Myocyte (in vitro differentiated cells): ENCODE results near the gene MYMX. TPM values are rescaled to one million over a fixed set of nuclear protein-coding genes. Genes with fewer than 3 reads are reported as not detected.
A peak's percentile ranks its signal among the peaks of the same experiment; 100 is the strongest.

Experiments
- DNase-seq: peaks from one replicate; pipeline ENCODE4 v3.0.0-alpha.2; 2012; ENCODE audit warnings: low read depth
- total RNA-seq: library from RNA; depleted of rRNA; stranded (reverse); fragments of >200 nt; gene quantifications from 2 replicates; pipeline ENCODE4 v1.2.3, GENCODE V29; 2014

The MYMX gene
- total RNA-seq, 1 donor from 2014 or later: 109 TPM

DNA sequence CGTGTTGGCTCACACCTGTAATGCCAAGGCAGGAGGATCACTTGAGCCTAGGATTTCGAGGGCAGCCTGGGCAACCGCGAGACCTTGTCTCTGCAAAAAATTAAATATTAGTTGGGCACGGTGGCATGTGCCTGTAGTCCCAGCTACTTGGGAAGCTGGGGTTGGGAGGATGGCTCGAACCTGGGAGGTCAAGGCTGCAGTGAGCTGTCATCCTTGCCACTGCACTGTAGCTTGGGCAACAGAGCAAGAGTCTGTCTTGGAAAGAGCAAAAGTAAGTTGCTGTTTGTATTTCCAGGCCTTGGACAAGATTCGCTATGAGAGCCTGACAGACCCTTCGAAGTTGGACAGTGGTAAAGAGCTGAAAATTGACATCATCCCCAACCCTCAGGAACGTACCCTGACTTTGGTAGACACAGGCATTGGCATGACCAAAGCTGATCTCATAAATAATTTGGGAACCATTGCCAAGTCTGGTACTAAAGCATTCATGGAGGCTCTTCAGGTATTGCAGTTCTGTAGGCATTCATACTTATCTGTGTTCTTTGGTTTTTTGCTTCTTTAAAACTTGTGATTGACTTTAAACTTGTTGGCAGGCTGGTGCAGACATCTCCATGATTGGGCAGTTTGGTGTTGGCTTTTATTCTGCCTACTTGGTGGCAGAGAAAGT lies 32.5 kb downstream of the MYMX start:
- DNase-seq: no peak

DNA sequence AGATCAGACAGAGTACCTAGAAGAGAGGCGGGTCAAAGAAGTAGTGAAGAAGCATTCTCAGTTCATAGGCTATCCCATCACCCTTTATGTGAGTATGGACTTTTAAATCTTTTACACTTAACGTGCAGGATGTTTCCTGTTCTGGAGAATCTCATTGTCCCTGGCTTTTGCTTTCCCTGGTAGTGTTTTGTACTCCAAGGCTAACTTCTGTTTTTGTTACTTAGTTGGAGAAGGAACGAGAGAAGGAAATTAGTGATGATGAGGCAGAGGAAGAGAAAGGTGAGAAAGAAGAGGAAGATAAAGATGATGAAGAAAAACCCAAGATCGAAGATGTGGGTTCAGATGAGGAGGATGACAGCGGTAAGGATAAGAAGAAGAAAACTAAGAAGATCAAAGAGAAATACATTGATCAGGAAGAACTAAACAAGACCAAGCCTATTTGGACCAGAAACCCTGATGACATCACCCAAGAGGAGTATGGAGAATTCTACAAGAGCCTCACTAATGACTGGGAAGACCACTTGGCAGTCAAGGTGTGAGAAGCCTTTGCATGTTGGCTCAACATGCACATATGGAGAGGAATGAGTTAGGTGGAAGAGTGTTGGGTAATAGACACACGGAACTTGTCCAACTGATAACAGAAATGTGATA lies 33.5 kb downstream of the MYMX start:
- DNase-seq: no peak

DNA sequence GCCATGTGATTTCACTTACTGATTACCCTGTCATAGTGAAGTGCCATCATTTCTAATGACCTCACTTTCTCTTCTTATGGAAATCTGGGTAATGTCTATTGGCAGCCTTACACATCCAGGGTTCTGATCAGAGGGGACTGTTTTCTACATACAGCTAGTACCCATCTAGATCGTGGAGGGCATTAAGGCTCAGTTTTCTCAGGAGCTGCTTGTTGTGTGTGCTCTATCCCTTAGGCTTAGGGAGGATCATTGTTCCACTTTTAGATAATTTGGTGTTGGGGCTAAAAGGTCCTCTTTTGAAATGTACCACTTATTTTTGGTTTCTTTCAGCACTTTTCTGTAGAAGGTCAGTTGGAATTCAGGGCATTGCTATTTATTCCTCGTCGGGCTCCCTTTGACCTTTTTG lies 34.0 kb downstream of the MYMX start:
- DNase-seq: no peak

DNA sequence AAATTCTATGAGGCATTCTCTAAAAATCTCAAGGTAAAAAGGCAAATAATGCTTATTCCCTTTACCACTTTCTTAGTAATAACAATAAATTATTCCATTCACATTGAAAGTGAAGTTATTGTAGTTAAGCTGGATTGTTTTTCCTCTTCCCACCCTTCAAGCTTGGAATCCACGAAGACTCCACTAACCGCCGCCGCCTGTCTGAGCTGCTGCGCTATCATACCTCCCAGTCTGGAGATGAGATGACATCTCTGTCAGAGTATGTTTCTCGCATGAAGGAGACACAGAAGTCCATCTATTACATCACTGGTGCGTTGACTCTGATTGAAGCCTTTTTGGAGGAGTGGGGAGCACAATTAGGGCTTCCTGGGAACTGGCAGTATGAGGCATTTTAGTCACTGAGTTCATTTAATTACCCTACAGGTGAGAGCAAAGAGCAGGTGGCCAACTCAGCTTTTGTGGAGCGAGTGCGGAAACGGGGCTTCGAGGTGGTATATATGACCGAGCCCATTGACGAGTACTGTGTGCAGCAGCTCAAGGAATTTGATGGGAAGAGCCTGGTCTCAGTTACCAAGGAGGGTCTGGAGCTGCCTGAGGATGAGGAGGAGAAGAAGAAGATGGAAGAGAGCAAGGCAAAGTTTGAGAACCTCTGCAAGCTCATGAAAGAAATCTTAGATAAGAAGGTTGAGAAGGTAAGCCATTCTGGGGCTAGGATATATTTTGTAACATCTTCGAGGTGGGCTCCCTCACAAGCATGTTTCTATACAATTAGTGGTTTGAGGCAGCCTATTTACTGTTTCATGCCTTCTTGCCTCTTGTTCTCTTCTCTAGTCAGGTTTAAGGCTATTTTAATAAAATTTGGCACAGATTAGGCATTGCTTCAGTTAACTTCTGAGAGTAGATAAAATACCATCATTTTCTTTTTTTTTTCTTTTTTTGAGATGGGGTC lies 35.1 kb downstream of the MYMX start:
- DNase-seq: no peak

DNA sequence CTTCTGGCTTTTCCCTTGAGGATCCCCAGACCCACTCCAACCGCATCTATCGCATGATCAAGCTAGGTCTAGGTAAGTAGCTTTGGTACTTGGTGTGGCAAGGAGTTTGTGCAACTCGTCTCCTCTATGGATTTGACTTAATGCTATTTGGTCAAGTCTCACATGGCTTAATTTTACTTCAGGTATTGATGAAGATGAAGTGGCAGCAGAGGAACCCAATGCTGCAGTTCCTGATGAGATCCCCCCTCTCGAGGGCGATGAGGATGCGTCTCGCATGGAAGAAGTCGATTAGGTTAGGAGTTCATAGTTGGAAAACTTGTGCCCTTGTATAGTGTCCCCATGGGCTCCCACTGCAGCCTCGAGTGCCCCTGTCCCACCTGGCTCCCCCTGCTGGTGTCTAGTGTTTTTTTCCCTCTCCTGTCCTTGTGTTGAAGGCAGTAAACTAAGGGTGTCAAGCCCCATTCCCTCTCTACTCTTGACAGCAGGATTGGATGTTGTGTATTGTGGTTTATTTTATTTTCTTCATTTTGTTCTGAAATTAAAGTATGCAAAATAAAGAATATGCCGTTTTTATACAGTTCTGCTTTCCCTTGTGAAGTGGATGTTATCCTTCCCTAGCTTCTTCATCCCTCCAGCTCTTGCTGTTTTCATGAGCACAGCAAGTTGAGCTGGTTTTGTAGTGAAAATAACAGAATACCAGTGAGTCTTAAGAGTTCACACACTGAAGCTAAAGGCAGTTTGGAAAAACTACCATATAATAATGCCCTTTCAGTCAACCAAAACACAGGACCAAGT lies 36.8 kb downstream of the MYMX start:
- DNase-seq: peak; percentile 49

DNA sequence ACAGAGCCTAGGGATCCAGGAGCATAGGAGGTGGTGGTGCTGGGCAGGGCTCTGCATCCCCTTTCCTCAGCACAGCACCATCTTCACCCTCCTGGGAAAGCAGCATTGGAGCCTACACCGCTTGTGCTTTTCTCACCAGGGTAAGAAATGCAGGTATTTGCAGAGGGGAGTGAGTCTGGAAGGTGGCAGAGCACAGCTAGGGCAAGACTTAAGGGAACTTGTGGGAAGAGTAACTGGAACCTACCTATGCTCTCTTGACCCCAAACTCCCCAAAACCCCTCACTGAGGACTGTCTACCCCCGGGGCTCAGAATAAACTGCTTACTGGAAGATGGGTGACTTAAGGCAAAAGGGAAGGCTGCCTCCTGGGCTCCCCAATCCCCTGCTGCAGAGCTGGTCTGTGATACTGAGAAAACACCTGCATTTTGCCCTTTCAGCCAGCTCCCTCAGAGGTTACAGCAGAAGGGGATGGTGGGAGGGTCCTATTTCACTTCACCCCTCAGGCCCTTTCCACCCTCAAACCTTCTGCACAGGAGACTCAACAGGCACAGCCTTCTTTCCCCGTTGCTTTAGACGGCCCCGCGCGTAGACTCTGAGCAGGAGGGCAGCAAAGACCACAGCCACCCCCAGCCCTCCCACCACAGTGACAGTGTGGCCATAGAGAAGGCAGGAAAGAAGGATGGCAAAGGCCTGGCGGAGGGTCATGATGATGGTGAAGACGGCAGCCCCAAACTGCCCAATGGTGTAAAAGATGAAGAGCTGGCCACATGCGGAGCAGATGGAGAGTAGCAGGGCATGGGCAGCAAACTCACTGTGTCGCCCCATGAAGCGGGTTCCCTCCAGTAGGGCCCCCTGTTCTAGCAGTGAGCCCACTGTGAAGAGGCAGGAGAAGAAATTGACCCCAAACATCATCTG lies 37.7 kb downstream of the MYMX start:
- no peak for DNase-seq

DNA sequence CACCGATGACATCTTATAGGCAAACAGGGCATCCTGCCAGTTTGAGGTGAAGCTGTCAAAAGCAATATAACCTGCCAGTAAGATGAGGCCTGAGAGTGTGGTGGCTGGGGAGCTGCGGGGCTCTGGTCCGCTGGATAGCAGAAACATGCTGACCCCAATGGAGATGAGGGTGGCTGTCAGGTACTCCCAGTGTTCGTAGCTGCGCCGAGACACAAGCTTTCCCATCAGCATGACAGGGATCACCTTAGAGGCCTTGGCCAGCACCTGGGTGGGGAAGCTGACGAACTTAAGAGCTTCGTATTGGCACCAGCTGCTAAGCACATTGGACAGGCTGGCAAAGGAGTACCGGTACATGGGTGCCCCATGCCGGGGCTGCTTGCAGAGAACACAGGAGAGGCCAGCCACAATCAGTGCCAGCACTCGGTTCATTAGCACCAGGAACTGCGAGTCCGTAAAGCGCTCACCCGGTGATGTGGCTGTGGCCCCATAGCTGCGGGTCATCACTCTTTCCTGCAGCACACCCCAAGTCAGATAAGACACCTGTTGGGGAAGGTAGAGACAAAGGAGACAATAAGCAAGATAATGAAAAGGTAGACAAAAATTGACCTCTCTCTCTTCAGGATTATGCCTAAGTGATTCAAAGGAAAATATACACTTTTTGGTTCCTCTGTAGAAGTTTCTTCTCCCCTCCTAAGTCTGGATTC lies 38.5 kb downstream of the MYMX start:
- DNase-seq: no peak

DNA sequence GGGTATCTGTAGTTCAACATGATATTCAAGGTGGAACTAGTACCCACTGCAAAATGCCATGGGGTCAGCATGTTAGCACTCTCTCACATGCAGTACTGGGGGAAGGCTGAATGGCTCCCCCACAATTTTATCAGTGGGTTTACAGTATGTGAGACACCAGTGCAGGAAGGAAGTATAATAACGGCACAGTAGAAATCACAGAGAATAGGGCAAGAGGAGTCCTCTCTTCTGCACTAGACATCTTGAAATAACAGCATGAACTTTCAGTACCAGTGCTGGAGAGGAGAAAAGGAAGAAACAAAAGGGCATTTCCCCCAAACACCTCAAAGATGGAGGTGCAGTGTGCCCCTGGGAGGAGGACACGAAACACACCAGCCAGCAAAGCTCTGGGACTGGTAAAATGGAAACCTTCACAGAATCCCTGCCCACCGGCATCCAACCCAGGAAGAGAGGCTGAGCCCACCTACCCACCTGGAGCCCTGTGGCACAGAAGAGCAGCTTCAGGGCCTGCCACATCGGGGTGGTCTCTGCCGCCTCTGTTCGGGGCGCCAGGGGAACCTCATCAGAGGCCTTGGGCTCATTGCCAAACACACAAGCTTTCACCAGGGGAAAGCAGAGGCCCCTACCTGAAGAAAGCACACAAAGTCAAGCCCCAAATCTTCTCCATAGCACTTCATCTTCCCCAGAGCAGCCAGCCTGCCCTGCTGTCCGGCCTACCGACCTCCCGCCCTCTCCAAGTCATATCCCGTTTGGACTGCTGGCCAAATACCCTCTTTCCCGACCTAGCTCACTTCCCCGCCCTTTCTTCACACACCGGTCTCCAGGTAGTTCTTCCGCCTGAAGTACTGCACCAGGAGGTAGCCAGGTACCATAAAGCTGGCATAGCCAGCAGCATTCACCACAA lies 39.4 kb downstream of the MYMX start:
- DNase-seq: no peak

DNA sequence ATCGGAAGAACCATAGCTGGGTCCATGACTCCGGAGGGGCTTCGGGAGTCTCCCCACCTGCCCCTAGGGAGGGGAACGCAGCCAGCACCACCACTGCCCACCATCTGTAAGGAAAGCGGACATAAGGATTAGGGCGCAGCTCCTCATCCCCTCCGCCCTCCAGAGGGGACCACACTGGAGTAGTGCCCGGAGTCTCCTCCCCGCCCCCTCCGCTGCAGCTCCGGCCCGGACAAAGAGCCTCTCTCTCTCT lies 40.0 kb downstream of the MYMX start:
- no peak for DNase-seq

DNA sequence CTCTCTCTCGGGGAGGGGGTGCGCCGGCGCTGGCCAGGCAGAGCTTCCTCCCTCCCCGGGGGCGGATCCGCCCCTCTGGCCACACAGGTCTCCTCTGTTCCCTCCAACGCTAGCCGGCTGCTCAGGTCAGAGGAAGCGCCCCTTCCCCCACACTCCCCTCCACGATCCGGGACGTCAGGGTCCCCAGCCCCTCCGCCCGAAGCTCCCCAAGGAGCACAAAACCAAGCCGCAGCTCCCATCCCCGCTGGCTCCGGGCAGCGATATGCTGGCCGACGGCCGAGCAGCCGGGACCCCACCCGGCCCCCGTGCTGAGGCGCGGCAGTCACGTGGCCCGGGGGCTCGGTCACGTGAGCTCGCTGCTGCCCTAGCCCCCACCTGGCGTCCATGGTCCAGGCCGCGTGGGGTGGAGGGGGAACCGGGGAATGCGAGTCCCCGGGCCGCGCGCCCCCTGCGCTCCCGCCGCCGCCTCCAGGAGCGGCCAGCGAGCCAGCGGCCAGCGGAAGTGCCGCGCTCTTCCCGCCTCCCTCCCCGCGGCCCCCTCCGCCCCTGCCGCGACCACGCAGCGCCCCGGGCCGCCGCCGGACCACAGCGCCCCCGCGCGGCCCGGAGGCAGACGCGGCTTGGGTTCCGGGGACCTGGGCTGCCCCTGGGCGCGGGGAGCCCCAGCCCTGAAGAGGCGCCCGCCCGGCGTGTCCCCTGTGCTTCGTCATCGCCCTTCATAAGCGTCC lies 40.5 kb downstream of the MYMX start, which contains the start of gene SLC35B2:
Gene SLC35B2, minus strand, starts transcription at position 504 of the 728 bp plus-strand sequence. Its CDS starts 118 bp downstream, at position 386.
- DNase-seq: peak; percentile 72

DNA sequence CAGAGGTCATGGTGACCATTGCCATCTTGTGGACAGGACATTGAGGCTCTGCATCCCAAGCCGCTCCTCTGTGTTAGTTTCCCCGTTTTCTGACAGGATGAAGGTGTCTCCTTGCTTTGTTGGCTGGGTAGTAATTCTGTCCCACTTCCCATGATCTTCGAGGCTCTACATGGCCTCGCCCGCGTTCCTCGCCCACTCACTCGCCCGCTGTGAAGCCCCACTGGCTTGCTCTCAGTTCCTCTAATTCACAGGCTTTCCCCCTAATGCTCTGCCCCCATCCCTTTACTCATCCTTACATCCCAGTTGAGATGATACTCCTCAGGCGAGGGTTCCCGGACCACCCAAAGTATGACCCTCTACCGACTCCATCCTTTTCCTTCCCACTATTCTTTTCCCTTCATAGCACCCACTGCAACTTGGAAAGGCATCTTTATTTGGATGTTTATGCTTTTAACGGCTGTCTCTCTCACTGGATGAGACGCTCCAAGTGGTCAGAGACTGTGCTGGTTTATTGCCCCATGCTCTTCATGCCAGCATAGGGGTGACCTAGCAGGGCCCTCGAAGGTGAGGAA lies 41.1 kb downstream of the MYMX start:
- no peak for DNase-seq

DNA sequence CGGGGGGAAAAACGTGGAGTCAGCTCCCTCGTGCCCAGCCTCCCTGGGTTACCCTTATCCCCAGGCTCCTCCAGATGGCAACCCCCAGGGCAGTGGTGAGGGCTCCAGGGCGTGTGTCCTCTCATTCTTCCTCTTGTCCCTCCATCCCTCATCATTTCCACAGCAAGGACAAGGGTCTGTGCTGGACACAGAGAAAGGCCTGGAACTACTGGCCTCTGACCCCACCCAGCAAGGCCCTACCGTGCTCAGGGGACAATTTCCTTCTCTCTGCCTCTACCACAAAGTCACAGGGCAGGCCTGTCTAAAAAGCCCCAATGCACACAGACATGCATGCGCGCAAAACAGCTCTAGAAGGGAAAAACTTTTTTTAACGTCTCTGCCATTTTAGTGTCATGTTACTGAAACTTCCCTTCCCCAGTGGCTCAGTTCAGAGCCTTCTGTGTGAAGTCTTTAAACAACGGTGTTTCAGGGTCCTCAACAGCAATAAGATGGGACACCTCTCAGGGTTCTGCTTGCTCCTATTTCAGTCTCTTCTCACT lies 41.7 kb downstream of the MYMX start:
- DNase-seq: no peak

DNA sequence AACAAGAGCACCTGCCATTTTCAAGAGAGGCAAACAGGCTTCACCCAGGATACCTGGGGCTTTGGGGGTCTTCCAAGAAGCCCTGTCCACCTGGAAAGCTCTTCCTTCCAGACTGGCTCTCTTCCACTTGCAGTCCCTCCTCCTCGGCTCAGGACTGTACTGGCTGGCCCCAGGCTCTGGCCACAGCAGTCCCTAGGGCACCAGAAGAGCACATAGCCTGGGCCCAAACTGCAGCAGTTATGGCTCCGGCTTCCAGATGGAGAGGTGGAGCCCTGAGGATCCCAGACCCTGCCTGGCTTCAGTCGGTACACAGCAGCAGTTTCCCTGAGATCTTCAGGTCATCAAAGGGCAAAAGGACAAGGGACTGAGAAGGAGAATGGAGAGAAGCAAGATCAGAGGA lies 42.2 kb downstream of the MYMX start:
- DNase-seq: no peak

DNA sequence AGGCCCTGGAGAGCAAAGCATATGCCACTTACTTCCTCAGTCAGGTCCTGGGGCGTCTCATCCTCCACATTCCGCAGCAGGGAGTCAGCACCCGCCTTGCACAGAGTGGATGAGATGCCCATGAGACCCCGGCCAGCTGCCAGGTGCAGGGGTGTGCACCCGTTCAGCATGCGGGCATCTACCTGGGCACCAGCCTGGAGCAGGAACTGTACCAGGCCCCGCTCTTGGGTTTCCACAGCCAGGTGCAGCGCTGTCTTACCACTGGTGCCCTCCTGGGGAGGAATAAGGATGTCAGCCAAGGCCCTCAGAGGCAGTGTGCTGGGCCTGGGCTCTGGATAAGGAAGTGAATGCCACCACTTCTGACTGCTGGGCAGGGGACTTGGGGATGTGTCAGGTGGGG lies 43.3 kb downstream of the MYMX start:
- DNase-seq: no peak

DNA sequence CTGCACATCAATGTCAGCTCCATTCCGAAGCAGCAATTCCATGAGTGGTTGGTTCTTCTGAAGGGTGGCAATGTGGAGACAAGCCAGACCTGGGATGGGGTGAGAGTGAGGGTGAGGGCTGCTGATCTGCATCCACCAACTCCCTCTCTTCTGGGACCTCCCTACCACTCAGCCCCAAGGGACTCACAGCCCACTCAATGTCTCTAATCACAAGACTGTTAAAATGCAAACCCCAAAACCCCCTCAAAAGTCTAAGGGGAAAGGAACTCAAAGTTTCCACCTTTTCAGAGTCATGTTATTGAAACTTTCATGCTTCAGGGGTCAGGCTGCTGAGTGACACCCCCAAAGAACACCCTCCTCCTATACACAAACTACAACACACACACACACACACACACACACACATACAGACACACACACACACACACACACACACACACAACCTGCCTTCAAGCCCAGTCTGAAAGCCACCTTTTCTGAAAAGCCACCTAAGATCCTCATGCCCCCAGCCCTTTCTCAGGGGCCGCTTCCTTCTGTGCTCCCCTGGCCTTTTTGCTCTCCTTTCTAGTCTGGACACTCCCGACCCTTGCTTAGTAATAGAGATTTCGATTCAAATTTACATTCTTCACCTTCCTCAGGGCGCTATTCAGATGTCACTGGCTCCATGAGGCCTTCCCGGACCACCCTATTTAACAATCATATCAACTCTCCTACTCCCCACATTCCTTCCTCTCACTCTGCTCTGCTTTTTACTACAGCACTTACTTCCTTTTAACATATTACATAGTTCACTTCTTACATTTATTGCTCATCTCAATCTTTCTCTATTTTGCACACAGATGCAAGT lies 43.9 kb downstream of the MYMX start:
- no peak for DNase-seq

DNA sequence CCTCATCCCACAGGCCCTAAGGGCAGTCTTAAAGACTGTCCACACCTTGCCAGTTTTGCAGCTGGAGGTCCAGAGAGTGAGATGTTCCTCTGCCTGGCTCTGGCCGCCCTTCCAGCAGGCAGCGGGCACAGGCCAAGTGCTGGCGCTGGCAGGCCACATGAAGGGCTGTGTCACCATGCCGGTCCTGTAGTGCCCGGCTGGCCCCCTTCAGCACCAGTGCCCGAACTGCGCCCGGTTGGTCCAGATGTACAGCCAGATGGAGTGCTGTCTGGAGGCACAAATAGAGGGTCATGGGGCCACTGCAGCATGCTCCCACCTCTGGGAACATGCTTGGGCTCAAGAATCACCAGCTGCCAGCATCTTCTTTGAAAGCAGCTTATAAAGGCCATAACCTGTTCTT lies 44.9 kb downstream of the MYMX start:
- DNase-seq: no peak
